ENCODE data around the gene IGF2BP2. TPM values are rescaled to one million over a fixed set of nuclear protein-coding genes. Genes with fewer than 3 reads are reported as not detected.

The IGF2BP2 gene
- total RNA-seq, 1 experiment from 2014 or later: 75.9 TPM

- H3K36me3 Mint-ChIP-seq (ENCODE audit: insufficient read depth, unreplicated experiment): peaks cover 26% of the 10 kb centered on the region
- no peak overlapping the region for H3K27ac Mint-ChIP-seq (ENCODE audit: unreplicated experiment)
- no peaks in the 10 kb centered on the region for H3K9me3 ChIP-seq
- peaks cover 13% of the 10 kb centered on the region for H3K9me3 Mint-ChIP-seq (ENCODE audit: unreplicated experiment)
- DNase-seq: no peak
- peaks cover 8% of the 10 kb centered on the region; the same call in 1 of the 2 replicates for H3K4me1 ChIP-seq
- no peaks in the 10 kb centered on the region for H3K27me3 Mint-ChIP-seq (ENCODE audit: insufficient read depth, unreplicated experiment)
- ChIA-PET POLR2A (no interaction called here), CTCF (interaction anchor here (1.5 kb wide), 1 partner anchor 14 kb away, joined by 4 read pairs; no protein-coding TSS in a partner anchor)
- no peak for TF ChIP-seq CTCF (IDR thresholded peaks at IDR 0.05; ENCODE audit: insufficient read depth in 1 of 2, low read depth in 1 of 2, low read length in 1 of 2, severe bottlenecking in 1 of 2, unreplicated experiment in 1 of 2)
- H3K27me3 ChIP-seq (replicated peaks; ENCODE audit: control insufficient read depth, insufficient read depth, low read length): no peaks in the 10 kb centered on the region
- no peaks in the 10 kb centered on the region; the same call in 1 of the 2 replicates for H3K36me3 ChIP-seq (ENCODE audit: control insufficient read depth, insufficient read depth, low read length)
- no peak overlapping the region for H3K4me3 Mint-ChIP-seq (ENCODE audit: unreplicated experiment)
- H3K4me3 ChIP-seq (ENCODE audit: low read depth, low read length): no peak overlapping the region
- intact Hi-C loops (cut with micrococcal nuclease; ENCODE audit: unreplicated experiment): no loop called here
- peaks cover 14% of the 10 kb centered on the region for H3K4me1 Mint-ChIP-seq (ENCODE audit: low read depth, unreplicated experiment)
- no TSS peak for BruUV-seq (replicated peaks)
These were observed 69.9 kb downstream of the IGF2BP2 start for GRCh38 chr3:185754920-185755319.

- peaks cover 26% of the 10 kb centered on the region for H3K36me3 Mint-ChIP-seq (ENCODE audit: insufficient read depth, unreplicated experiment)
- H3K4me3 Mint-ChIP-seq (ENCODE audit: unreplicated experiment): no peak overlapping the region
- BruUV-seq (replicated peaks): no TSS peak
- H3K9me3 Mint-ChIP-seq (ENCODE audit: unreplicated experiment): peaks cover 13% of the 10 kb centered on the region
- H3K27ac Mint-ChIP-seq (ENCODE audit: unreplicated experiment): no peak overlapping the region
- CTCF ChIA-PET: no interaction called here
- no peak for TF ChIP-seq CTCF (IDR thresholded peaks at IDR 0.05; ENCODE audit: insufficient read depth in 1 of 2, low read depth in 1 of 2, low read length in 1 of 2, severe bottlenecking in 1 of 2, unreplicated experiment in 1 of 2)
- H3K9me3 ChIP-seq: no peaks in the 10 kb centered on the region
- no peak overlapping the region for H3K4me3 ChIP-seq (ENCODE audit: low read depth, low read length)
- no peaks in the 10 kb centered on the region; the same call in 1 of the 2 replicates for H3K36me3 ChIP-seq (ENCODE audit: control insufficient read depth, insufficient read depth, low read length)
- POLR2A ChIA-PET: no interaction called here
- no peaks in the 10 kb centered on the region for H3K27me3 ChIP-seq (replicated peaks; ENCODE audit: control insufficient read depth, insufficient read depth, low read length)
- intact Hi-C loops (cut with micrococcal nuclease; ENCODE audit: unreplicated experiment): no loop called here
- H3K27me3 Mint-ChIP-seq (ENCODE audit: insufficient read depth, unreplicated experiment): no peaks in the 10 kb centered on the region
- H3K4me1 ChIP-seq: peaks cover 10% of the 10 kb centered on the region; the same call in 1 of the 2 replicates
- peaks cover 12% of the 10 kb centered on the region for H3K4me1 Mint-ChIP-seq (ENCODE audit: low read depth, unreplicated experiment)
- no peak for DNase-seq
These were observed 71.5 kb downstream of the IGF2BP2 start for GRCh38 chr3:185753354-185753753.

GRCh38 chr3:185750702-185751101, 74.1 kb downstream of the IGF2BP2 start:
- intact Hi-C loops (cut with micrococcal nuclease; ENCODE audit: unreplicated experiment): no loop called here
- POLR2A ChIA-PET: no interaction called here
- Histone ChIP-seq H3K9me3 (no peaks in the 10 kb centered on the region), H3K4me1 (peaks cover 10% of the 10 kb centered on the region; the same call in 1 of the 2 replicates), H3K4me3 (ENCODE audit: low read depth, low read length) (no peak overlapping the region), H3K36me3 (ENCODE audit: control insufficient read depth, insufficient read depth, low read length) (no peaks in the 10 kb centered on the region), H3K27me3 (replicated peaks; ENCODE audit: control insufficient read depth, insufficient read depth, low read length) (no peaks in the 10 kb centered on the region)
- TF ChIP-seq CTCF (IDR thresholded peaks at IDR 0.05; ENCODE audit: insufficient read depth in 1 of 2, low read depth in 1 of 2, low read length in 1 of 2, severe bottlenecking in 1 of 2, unreplicated experiment in 1 of 2): no peak
- Mint-ChIP-seq H3K27me3 (ENCODE audit: insufficient read depth, unreplicated experiment) (no peaks in the 10 kb centered on the region), H3K4me3 (ENCODE audit: unreplicated experiment) (no peak overlapping the region), H3K36me3 (ENCODE audit: insufficient read depth, unreplicated experiment) (peaks cover 20% of the 10 kb centered on the region), H3K27ac (ENCODE audit: unreplicated experiment) (peak overlapping the region; percentile 10), H3K4me1 (ENCODE audit: low read depth, unreplicated experiment) (peaks cover 8% of the 10 kb centered on the region), H3K9me3 (ENCODE audit: unreplicated experiment) (peaks cover 1% of the 10 kb centered on the region)
- BruUV-seq (replicated peaks): no TSS peak
- CTCF ChIA-PET: no interaction called here
- DNase-seq: no peak
